K562 (cell line): ENCODE measurements around the gene EFHD2. TPM values are rescaled to one million over a fixed set of nuclear protein-coding genes. Genes with fewer than 3 reads are reported as not detected.
A peak's percentile ranks its signal among the peaks of the same experiment; 100 is the strongest.

ENCODE experiments used
- CBX2 ChIP-seq: fragments of 200-600 bp; sonication (generic); IDR thresholded peaks from one replicate; pipeline ENCODE4 v1.6.1; 2012; ENCODE audit warnings: mild to moderate bottlenecking, low read length, inconsistent platforms; ENCODE audit not compliant: insufficient read depth, poor library complexity, severe bottlenecking
- CSDE1 ChIP-seq, 2 experiments: fragments of 450-650 bp; IDR thresholded peaks; 2 replicates each; pipeline ENCODE4 v1.6.1; 2016; ENCODE audit warnings: mild to moderate bottlenecking in 1 of 2
- FOSL1 ChIP-seq: fragments of 200-800 bp; sonication (Bioruptor generic); conservative IDR thresholded peaks from 2 replicates; pipeline ENCODE4 v1.6.1; 2016; ENCODE audit warnings: missing genetic modification characterization, missing compliant biosample characterization
- HDAC3 ChIP-seq: fragments of 450-650 bp; IDR thresholded peaks from 2 replicates; pipeline ENCODE4 v1.6.1; 2018; ENCODE audit warnings: borderline replicate concordance, mild to moderate bottlenecking, moderate library complexity; ENCODE audit not compliant: partially characterized antibody
- L3MBTL2 ChIP-seq: fragments of 450-650 bp; IDR thresholded peaks from 2 replicates; pipeline ENCODE4 v1.6.1; 2016; ENCODE audit warnings: mild to moderate bottlenecking, moderate library complexity
- MITF ChIP-seq: IDR thresholded peaks from 2 replicates; pipeline ENCODE4 v1.6.1; 2014; ENCODE audit warnings: antibody characterized with exemption
- NR2F6 ChIP-seq: fragments of 450-650 bp; formaldehyde crosslinking; IDR thresholded peaks from 2 replicates; pipeline ENCODE4 v1.4.0; 2020; ENCODE audit warnings: mild to moderate bottlenecking
- RBM22 ChIP-seq: fragments of 200-400 bp; formaldehyde crosslinking; IDR thresholded peaks from 2 replicates; pipeline ENCODE4 v1.6.1; 2018; ENCODE audit warnings: low read length, low read depth; ENCODE audit not compliant: poor library complexity, severe bottlenecking
- SREBF2 ChIP-seq: sonication (generic); formaldehyde crosslinking; IDR thresholded peaks from 2 replicates; pipeline ENCODE4 v1.4.0; 2020; ENCODE audit warnings: mild to moderate bottlenecking, missing genetic modification reagents
- TEAD1 ChIP-seq, 2 experiments: fragments of 450-650 bp in 1 of 2; sonication (generic) in 1 of 2; formaldehyde crosslinking; IDR thresholded peaks; 2 replicates each; pipeline versions ENCODE4 v1.4.0 to v1.8.0; 2020 to 2022; ENCODE audit warnings: mild to moderate bottlenecking in 2 of 2, missing genetic modification reagents in 1 of 2
- ZBTB40 ChIP-seq, 2 experiments: fragments of 450-650 bp in 1 of 2; sonication (generic) in 1 of 2; formaldehyde crosslinking in 1 of 2; IDR thresholded peaks; 2 replicates each; pipeline versions ENCODE4 v1.7.1 to v1.9.0; 2016 to 2022; ENCODE audit warnings: inconsistent platforms in 1 of 2, mild to moderate bottlenecking in 1 of 2, missing genetic modification reagents in 1 of 2
- ZFP36 ChIP-seq: fragments of 150-350 bp; IDR thresholded peaks from 2 replicates; pipeline ENCODE4 v1.6.1; 2018; ENCODE audit warnings: low read length, low read depth; ENCODE audit not compliant: partially characterized antibody
- ZNF277 ChIP-seq: fragments of 250-450 bp; sonication (Bioruptor Pico); IDR thresholded peaks from 2 replicates; pipeline ENCODE4 v1.8.0; 2022; ENCODE audit warnings: inconsistent platforms, mild to moderate bottlenecking, moderate library complexity, borderline replicate concordance
- ZNF311 ChIP-seq: fragments of 250-450 bp; sonication (Bioruptor Pico); IDR thresholded peaks from 2 replicates; pipeline ENCODE4 v1.4.0; 2020; ENCODE audit warnings: mild to moderate bottlenecking, moderate library complexity
- ZNF384 ChIP-seq: IDR thresholded peaks from 2 replicates; pipeline ENCODE4 v1.6.1; 2012; ENCODE audit warnings: low read depth, low read length, improper control_type of control experiment
- ZNF551 ChIP-seq: fragments of 250-450 bp; sonication (Bioruptor Pico); IDR thresholded peaks from 2 replicates; pipeline ENCODE4 v1.5.0; 2021; ENCODE audit warnings: mild to moderate bottlenecking, moderate library complexity
- polyA plus RNA-seq, 8 experiments: library from polyadenylated mRNA; depleted of rRNA in 4 of 8; stranded (reverse) in 5 of 8; unstranded in 3 of 8; fragments of >200 nt; fragmentation: Nextera tagmentation in 2 of 8; fragmentation: Illumina TruSeq in 1 of 8; extraction: Ambion mirVana in 2 of 8; extraction: Trizol in 1 of 8; gene quantifications; 2 replicates each; pipeline versions ENCODE4 v1.2.1 to v1.2.3, GENCODE V29; 2011 to 2014; ENCODE audit warnings: inconsistent platforms in 1 of 8, missing spikeins in 1 of 8
- total RNA-seq, 7 experiments: library from RNA; depleted of rRNA in 6 of 7; stranded (reverse); fragments of >200 nt in 6 of 7; fragmentation: Illumina TruSeq in 2 of 7; extraction: Trizol in 2 of 7; gene quantifications; 2 replicates each; pipeline versions ENCODE4 v1.2.1 to v1.2.3, GENCODE V29; 2011 to 2021; ENCODE audit warnings: low replicate concordance in 1 of 7

Gene EFHD2
- total and polyA plus RNA-seq, 9 of the 15 experiments (the other 6 are each of a cell fraction or from before 2014, with no cell fraction given), result 1.7 to 73.5 (median 25.2) TPM

- TF ChIP-seq L3MBTL2 (no peak), ZNF277 (CRISPR knock-in tag) (no peak), MITF (no peak), ZNF311 (CRISPR knock-in tag) (no peak), SREBF2 (CRISPR knock-in tag) (no peak), CSDE1 (IDR thresholded peaks at IDR 0.05) (no peak), CBX2 (no peak), ZNF551 (no peak), ZFP36 (peak; percentile 31), RBM22 (no peak), TEAD1 (CRISPR knock-in tag; IDR thresholded peaks at IDR 0.05) (no peak), NR2F6 (CRISPR knock-in tag) (no peak), ZNF384 (no peak), ZBTB40 (IDR thresholded peaks at IDR 0.05) (0 out of 2 replicates have a peak, but pooled peaks have one; percentile 14), ZBTB40 (CRISPR knock-in tag; IDR thresholded peaks at IDR 0.05) (no peak), FOSL1 (tag) (peak; percentile 78), HDAC3 (no peak)
These were observed 44.6 kb downstream of the EFHD2 start (continued) for GRCh38 chr1:15454256-15454655.
